HCEC 1CT (cell line): ENCODE data around the gene PGS1.
"Not testable (repeated sequence)": the region's sequence is repeated elsewhere in the genome, so short reads cannot be mapped to it uniquely, and the experiment has no call there.

Experiments used
- DNase-seq: peaks from one replicate; pipeline ENCODE4 v3.0.0-alpha.2; 2017

Gene PGS1

DNA sequence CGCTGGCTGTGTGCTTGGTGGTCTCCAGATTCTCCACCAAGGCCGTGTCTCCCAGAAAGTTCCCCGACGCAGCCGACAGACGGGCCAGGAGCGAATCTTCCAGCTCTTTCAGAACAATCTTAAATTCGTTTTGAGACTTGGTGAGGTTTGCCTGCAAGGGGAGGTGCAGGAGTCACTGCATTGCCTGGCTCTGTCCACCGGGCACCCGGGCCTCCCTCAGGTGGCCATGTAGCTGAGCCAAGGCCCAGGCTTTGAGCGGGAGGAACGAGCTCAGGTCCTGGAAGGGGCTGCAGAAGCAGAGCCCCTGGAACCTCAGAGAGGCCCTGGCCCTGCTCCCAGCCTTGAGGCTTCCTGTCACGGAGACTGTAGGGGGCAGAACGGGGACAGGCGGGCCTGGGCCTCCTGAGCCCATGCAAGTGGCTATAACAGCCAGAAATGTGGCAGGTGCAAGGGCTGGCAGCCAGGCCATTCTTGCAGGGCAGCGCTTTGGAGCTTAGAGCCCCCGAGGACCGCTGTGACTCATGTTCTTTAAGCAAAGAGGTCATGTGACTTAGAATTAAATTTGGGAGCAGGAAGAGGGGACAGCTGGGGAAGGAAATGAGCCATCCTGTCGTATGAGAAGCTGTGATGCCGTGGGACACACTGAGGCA lies 72.4 kb downstream of the PGS1 start:
- no peak for DNase-seq

DNA sequence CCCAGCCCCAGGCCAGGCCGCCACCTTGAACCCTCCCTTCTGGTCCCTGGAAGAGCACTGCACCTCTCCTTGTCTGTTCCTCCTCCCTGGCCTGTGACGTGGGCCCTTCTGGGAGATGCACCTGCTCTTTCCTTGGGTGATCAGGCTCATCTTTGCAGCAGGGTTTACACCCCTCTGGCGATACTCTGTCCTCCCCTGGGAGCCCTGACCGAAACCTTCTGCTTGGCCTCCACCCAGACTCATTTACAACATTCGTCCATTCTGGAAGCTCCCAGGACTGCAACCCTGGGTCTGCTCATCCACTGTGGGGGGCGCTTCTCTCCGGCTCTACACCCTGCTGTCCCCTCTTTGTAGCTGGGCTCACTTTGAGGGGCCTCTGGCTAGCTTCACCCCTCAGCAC lies 73.3 kb downstream of the PGS1 start:
- no peak for DNase-seq

DNA sequence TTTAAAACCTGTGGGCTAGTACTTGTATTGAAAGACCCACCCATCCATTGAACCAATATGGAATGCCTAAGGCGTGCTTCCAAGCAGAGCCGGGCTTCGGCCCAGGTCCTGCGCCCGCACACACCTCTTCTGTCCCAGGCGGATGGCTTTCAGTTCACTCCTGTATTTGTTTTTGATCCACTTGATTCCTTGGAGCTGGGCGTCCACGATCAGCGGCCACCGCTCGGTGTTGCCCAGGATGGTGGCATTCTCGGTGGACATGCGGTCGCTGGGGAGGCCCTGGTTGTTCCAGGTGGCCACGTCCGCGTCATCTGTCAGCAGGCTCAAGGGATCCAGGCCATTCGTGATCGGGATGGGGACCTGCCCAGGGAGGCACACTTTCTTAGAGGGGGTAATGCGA lies 75.9 kb downstream of the PGS1 start:
- no peak for DNase-seq

DNA sequence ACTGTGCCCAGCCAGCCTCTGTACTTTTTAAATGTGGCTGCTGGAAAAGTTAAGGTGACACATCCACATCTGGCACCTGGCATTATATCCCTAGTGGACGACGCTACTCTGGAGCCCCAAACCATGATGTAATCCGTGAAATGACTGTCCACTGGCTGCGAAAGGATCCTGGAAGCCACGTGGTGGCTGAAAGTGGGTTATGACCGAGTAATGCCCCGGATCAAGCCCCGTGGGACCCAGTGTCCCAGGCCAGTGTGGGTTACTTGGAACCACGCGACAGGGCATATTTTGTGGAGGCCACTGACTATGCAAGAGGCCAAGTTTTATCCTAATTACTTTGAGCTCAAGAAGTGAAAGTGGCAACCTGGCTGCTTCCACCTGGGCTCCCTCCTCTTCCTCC lies 79.6 kb downstream of the PGS1 start:
- DNase-seq, result no peak

DNA sequence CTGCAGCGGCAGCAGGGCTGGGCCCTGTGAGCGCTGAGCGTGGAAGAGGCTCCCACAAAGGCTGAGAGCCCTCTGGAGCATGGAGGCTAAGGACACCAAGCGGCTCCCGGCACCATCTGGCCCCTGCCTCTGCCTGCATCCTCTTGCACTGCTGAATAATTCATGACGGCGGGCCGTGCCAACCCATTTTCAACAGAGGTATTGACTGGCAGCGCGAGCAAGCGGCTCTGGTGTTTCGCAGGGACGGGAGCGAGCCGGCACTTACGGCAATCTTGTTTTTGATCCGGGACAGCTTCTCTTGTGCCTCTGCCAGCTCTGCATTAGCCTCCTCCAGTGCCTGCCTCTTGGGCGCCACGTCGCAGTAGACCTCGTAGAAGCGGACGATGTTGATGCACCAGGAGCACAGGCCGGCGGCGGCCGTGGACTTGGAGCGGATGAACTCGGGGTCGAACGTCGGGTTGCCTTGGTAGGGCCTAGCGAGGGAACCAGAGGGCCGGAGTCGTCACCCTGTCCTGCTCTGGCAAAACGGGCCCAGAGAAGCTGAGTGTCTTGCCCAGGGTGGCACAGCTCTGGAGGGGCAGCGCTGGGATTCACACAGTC lies 80.4 kb downstream of the PGS1 start:
- DNase-seq, result no peak

DNA sequence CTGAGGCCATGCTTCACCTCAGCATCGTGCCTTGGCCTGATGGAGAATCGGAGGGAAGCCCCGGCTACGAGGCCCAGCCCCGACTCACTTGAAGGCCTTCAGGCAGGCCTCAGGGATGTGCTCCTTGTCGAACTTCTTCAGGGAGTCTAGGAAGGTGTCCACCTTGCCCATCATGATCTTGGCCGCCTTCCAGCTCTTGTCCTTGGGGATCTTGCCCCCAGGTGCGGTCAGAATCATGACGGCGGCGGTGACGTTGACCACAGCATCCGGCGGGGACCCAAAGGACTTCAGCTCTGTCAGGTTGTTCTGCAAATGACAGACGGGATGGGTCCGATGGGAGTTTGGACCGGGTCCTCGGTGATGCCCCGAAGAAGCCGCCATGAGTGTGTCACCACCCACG lies 81.2 kb downstream of the PGS1 start:
- no peak for DNase-seq

DNA sequence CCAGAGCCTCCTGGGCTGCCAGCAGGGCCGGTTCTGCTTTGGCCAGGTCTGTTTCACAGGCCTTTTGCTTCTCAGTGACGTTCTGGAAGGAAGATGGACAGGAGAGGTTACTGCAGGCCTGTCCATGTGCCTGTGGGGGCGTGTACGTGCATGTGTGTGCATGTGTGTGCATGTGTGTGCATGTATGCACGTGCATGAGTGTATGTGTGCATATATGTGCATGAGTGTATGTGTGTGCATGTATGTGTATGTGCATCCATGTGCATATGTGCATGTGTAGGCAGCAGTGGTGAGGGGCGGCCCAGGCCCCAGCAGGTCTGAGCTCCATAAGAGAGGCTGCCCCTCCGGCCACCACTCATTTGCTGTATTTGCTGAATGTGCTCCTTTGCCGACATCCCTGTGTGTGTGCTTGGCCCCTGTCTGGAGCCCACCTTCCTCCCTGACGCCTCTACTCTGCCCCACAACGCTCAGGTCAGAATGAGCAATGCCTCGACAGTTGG lies 81.8 kb downstream of the PGS1 start:
- no peak for DNase-seq

DNA sequence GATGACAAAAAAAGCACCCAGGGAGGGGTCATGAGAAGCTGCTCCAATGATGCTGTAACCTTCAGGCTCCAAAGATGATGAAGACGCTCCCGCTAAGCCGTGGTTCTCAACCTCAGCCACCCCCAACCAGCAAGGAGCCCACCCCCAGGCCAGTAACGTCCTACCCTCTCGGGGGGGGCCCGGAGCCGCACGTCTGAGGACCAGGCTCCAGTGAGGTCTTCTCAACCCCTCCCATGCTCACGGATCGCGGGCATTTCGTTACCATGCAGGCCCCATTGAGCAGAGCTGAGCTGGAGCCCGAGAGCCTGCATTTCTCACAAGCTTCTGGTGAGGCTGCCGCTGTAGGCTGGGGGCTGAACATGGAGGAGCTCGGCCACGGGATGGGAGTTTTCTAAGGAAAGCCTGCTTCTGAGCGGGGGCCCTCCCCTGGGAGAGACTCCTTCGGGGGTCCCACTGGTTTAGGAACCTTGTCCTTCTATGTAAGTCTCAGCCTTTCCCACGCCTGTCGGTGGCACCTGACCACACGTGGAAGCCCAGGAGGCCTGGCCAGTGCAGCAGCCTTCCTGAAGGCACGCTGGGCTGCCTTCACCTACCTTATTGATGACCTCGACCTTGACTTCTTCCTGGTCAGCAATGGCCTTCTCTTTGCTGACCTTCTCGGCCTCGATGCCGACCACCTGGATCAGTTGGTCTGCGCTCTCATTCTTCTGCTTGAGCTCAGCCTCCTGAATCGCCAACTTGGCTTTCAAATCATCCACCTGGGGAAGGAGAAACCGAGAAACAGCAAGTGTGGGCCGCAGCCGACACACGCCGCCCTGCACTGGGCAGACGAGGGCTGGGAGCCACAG lies 82.7 kb downstream of the PGS1 start:
- DNase-seq, result no peak

DNA sequence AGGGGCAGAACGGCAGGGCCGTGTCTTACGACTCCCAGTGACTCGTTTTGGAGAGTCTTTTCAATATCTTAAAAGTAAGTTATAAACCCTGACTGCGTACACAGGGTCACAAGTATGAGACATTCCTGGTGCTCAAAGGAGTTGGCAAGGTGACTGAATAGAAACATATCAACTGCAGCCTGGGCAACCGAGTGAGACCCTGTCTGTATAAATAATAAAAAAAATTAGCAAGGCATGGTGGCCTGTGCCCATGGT lies 83.3 kb downstream of the PGS1 start:
- no peak for DNase-seq

DNA sequence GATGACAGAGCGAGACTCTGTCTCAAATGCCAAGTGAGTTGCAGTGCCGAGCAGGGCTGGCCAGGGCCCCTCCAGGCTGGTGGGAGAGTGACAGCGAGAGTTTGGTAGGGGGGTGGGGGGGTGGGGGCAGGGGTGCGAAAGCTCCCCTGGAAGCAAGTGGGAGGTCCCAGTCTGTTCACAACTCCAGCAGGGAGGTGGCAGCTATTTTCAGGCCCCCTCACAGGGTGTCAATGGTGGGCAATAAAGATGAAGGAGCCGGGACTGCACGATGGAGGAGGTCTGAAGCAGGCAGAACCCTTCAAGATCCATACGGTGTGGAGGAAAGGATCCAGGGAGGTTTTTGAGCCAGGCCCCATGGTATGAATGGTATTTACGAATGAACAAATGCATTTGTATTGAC lies 83.7 kb downstream of the PGS1 start:
- no peak for DNase-seq

DNA sequence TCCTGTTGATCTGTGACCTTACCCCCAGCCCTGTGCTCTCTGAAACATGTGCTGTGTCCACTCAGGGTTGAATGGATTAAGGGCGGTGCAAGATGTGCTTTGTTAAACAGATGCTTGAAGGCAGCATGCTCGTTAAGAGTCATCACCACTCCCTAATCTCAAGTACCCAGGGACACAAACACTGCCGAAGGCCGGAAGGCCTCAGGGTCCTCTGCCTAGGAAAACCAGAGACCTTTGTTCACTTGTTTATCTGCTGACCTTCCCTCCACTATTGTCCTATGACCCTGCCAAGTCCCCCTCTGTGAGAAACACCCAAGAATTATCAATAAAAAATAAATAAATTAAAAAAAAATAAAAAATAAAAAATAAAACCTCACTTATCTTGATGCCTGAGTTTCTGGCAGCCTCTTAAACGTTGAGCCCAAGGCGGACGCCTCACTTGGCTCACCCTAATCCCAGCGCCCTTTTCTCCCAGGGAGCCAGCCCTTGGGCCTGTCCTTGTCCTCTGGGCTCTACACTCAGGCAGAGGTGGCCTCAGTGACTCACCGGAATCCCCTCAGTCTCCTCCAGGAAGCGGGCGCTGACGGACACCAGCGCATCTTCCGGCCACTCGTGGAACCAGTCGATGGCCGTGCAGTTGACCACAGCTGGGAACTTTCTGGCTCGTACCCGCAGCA lies 87.8 kb downstream of the PGS1 start:
- DNase-seq, result not testable (repeated sequence)

DNA sequence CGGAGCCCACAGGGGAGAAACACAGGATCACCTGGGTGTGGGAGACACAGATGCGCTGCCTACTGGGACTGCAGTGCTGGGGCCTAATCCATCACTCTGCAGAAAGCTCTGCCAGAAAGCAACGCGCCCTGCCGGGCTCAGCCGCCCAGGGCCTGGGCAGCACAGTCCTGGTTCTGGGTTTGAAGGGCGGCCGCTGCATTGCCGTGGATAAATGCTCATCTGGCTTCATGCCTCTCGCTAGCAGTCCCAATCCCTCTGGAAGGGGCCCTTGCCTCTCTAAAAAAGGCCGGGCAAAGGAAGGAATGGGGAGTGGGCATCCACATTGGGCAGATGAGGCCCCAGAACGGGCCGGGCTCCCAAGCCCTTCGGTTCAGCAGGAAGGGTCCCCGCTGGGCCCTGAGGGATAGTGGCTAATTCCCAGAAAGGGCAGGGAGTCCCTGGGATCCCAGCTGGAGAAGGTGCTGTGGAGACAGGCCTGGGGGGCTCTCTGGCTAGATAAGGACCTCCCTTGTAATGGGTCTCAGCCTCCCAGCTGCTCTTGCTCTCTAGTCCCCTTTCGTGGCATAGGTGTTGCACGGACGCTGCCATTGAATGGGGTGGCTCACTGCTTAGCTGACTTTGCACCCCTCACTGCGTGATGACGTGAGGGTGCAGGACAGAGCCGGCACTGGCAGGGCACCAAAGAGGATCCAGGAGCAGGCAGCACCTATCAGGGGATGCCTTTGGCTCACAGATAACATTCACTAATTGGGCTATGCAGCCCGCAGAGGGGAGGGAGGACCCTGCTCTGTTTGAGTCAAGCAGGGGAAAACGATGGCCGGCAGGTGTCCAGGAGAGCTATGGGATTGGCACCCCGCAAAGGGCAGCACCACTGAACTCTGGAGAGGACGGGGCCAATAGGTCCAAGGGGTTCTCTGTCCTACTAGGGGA lies 88.6 kb downstream of the PGS1 start:
- no peak for DNase-seq

DNA sequence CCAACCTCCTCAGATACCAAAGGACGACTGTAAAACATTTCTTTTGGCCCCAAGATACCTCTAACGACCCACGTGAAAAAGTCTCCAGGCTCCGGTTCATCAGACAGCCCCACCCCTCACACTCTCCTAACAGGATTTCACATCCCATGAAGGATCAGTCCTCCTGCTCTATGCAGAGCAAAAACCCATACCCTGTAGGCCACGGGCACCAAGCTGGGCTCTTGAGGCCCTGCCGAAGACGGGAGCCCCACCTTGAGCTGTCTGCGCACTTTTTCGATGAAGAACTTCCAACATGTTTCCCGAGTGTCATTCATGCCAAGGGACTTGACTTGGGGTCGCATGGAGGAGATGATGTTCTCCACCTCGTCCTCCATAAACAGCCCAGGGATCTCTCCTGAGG lies 89.9 kb downstream of the PGS1 start:
- DNase-seq, result no peak

DNA sequence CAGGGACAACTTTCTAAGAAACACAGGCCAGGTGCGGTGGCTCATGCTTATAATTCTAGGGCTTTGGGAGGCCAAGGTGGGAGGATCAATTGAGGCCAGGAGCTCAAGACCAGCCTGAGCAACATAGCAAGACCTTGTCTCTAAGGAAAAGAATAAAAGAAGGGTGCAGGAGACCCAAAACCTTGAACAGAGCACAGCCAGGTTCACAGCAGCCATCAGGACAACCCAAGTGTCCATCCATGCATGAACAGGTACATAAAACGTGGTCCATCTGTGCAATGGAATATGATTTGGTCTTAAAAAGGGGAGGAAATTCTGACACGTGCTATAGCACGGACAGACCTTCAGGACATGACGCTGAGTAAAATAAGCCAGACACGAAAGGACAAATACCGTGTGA lies 91.0 kb downstream of the PGS1 start:
- DNase-seq, result no peak

DNA sequence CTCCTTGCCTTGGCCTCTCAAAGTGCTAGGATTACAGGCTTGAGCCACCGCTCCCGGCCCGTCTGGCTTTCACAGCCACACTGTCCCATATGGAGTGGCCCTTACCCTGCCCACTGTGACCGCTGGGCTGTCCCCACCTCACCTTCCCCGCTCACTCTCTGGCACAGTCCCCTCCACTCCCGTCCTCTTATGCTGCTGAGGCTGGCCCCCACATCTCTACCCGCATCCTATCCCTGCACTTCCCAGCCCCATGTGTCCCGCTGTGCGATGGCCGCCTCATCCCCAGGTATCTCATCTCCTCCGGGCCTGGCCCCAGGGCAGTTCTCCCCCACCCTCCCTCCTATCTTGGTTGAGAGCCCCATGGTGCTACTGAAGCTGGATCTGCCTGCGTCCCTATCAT lies 93.2 kb downstream of the PGS1 start:
- no peak for DNase-seq

DNA sequence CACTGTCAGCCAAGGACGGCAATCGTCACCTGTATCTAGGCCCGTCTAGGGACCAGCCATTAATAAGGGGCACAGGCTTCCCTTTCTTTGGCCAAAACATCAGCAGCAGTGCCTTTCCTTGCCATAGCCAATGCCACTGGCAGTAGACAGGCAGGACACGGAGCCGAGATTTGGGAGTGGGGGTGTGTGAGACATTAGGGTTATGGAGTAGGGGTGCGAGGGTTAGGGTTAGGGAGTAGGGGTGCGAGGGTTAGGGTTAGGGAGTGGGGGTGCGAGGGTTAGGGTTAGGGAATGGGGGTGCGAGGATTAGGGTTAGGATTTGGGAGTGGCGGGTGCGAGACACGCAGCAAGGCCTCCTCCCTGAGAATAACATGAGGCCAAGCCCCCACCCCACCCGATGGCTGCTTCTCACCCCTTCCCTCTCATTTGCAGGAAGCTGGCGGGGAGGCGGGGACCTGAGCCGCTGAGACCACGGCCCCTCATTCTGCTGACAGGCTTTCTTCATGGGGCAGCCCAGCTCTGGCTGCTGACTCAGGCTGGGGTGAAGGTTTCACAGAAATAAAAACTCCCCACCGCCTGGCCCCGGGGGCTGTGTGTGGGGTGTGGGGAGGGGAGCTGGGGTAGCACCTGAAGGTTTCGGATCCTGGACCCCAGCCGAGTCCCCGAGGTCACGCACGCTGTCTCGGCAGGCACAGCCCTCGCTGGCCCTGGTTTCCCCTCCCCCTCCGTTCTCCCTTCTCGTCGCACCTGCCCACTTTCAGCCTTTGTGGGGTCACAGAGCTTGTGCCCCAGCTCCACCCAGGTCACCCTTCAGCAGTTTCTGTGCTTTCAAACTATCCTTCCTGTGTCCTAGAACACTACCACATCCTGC lies 93.8 kb downstream of the PGS1 start:
- no peak for DNase-seq

DNA sequence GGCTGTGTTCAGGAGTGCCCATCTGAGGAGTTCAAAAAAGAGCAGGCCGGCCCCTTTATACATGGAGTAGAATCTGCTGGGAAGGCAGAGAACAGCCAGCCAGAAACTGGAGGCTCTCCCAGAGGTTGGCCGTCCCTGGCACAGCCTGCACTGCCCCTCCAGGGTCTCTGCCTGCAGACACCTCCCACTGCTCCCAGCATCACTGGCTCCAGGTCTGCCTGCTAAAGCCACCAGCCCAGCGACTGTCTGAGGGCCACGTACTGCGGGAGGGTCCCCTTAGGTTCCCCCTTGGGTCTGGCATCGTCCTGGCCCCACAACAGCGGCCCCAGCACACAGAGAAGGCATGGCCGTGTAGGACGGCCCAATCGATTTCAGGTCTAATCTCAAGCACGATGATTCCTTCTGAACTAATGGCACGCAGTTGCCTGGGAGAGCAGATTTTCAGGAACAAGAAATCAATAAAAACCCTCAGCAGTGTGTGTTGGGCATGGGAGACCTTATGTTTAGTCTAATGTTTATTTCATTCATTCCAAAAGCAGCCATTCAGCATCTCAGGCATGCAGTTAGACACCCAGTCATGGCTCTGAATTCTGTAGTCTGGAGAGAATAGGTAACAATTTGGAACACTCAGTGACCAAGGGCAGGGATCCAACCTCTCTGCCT lies 95.6 kb downstream of the PGS1 start:
- no peak for DNase-seq
